SK-N-SH treated with all-trans-retinoic acid at 6 μM for 48 hours (cell line): ENCODE data around the gene CHST9.

Source experiments
- ATAC-seq: fragments of 200-7000 bp; cut with Tn5 transposase; 3 replicates; pipeline ENCODE4 v1.9.1; 2020; ENCODE audit warnings: mild to moderate bottlenecking, moderate library complexity
- ARNTL ChIP-seq: fragments of 450-650 bp; formaldehyde crosslinking; IDR thresholded peaks from 2 replicates; pipeline ENCODE4 v1.5.0; 2020; ENCODE audit warnings: low read depth, mild to moderate bottlenecking, moderate library complexity, borderline replicate concordance
- BACH2 ChIP-seq: fragments of 250-450 bp; sonication (Bioruptor Pico); IDR thresholded peaks from 2 replicates; pipeline ENCODE4 v1.9.0; 2021; ENCODE audit warnings: mild to moderate bottlenecking, borderline replicate concordance
- CSDC2 ChIP-seq: fragments of 250-450 bp; sonication (Bioruptor Pico); IDR thresholded peaks from 2 replicates; pipeline ENCODE4 v1.5.0; 2020; ENCODE audit warnings: mild to moderate bottlenecking, moderate library complexity
- ESRRG ChIP-seq: fragments of 250-450 bp; sonication (Bioruptor Pico); IDR thresholded peaks from 2 replicates; pipeline ENCODE4 v1.6.1; 2021; ENCODE audit warnings: mild to moderate bottlenecking
- GLIS3 ChIP-seq: fragments of 250-450 bp; sonication (Bioruptor Pico); IDR thresholded peaks from 2 replicates; pipeline ENCODE4 v1.5.0; 2020; ENCODE audit warnings: mild to moderate bottlenecking, moderate library complexity
- OSR1 ChIP-seq: fragments of 250-450 bp; sonication (Bioruptor Pico); IDR thresholded peaks from 2 replicates; pipeline ENCODE4 v1.8.0; 2022; ENCODE audit warnings: moderate library complexity, mild to moderate bottlenecking, inconsistent platforms
- PPARA ChIP-seq: fragments of 250-450 bp; sonication (Bioruptor Pico); IDR thresholded peaks from 2 replicates; pipeline ENCODE4 v1.5.0; 2020; ENCODE audit warnings: mild to moderate bottlenecking, borderline replicate concordance
- RARB ChIP-seq: fragments of 250-450 bp; sonication (Bioruptor Pico); IDR thresholded peaks from 2 replicates; pipeline ENCODE4 v1.8.0; 2021; ENCODE audit warnings: mild to moderate bottlenecking, moderate library complexity
- SNAI2 ChIP-seq: fragments of 250-450 bp; sonication (Bioruptor Pico); IDR thresholded peaks from 2 replicates; pipeline ENCODE4 v1.5.0; 2020; ENCODE audit warnings: mild to moderate bottlenecking, moderate library complexity
- TOX ChIP-seq: fragments of 250-450 bp; sonication (Bioruptor Pico); IDR thresholded peaks from 2 replicates; pipeline ENCODE4 v1.8.0; 2021; ENCODE audit warnings: mild to moderate bottlenecking, moderate library complexity, borderline replicate concordance
- ZC3H10 ChIP-seq: fragments of 250-450 bp; sonication (Bioruptor Pico); IDR thresholded peaks from 2 replicates; pipeline ENCODE4 v1.5.1; 2021; ENCODE audit warnings: mild to moderate bottlenecking, moderate library complexity
- ZFP3 ChIP-seq: fragments of 250-450 bp; sonication (Bioruptor Pico); IDR thresholded peaks from 2 replicates; pipeline ENCODE4 v1.5.0; 2020; ENCODE audit warnings: mild to moderate bottlenecking, moderate library complexity
- ZFP30 ChIP-seq: fragments of 450-650 bp; formaldehyde crosslinking; IDR thresholded peaks from 2 replicates; pipeline ENCODE4 v1.5.0; 2022; ENCODE audit warnings: mild to moderate bottlenecking, moderate library complexity
- ZNF565 ChIP-seq: fragments of 450-650 bp; formaldehyde crosslinking; conservative IDR thresholded peaks from 2 replicates; pipeline ENCODE4 v1.5.0; 2020; ENCODE audit warnings: low read depth, mild to moderate bottlenecking, moderate library complexity
- ZNF8 ChIP-seq: fragments of 450-650 bp; formaldehyde crosslinking; IDR thresholded peaks from 2 replicates; pipeline ENCODE4 v1.5.0; 2020; ENCODE audit warnings: mild to moderate bottlenecking, moderate library complexity
- TF ChIP-seq, protein P1 (sequence below): fragments of 250-450 bp; sonication (Bioruptor Pico); IDR thresholded peaks from 2 replicates; pipeline ENCODE4 v1.5.1; 2021; ENCODE audit warnings: mild to moderate bottlenecking, moderate library complexity
- TF ChIP-seq, protein P2 (sequence below): fragments of 250-450 bp; sonication (Bioruptor Pico); IDR thresholded peaks from 2 replicates; pipeline ENCODE4 v1.5.0; 2020; ENCODE audit warnings: mild to moderate bottlenecking, moderate library complexity
- TF ChIP-seq, protein P3 (sequence below): fragments of 250-450 bp; sonication (Bioruptor Pico); IDR thresholded peaks from 2 replicates; pipeline ENCODE4 v1.5.1; 2020; ENCODE audit warnings: low read depth, mild to moderate bottlenecking, moderate library complexity
- TF ChIP-seq, protein P4 (sequence below): fragments of 250-450 bp; sonication (Bioruptor Pico); IDR thresholded peaks from 2 replicates; pipeline ENCODE4 v1.8.0; 2020; ENCODE audit warnings: mild to moderate bottlenecking, moderate library complexity, borderline replicate concordance
- TF ChIP-seq, protein P5 (sequence below): fragments of 250-450 bp; sonication (Bioruptor Pico); IDR thresholded peaks from 2 replicates; pipeline ENCODE4 v1.8.0; 2021; ENCODE audit warnings: low read depth, mild to moderate bottlenecking, moderate library complexity, borderline replicate concordance

CHST9 gene

DNA sequence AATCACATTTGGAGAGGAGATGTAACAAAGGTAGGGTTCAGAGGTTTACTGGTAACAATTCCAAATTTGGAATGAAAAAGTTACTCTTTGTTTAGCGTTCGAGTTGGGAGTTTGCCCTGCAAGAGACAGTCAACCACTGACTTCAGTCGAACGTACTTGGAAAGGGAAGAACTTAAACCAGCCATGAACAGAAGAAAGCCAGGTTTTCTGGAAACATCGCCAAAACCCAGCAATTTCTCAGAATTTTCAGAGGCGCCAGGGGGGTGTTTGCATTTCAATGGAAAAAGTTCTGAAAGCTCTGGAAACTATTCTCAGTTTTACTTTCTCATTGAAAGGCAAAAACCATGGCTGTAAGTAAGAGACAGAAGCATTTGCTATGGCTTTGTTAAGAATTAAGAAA lies 291.1 kb downstream of the CHST9 start:
- TF ChIP-seq BACH2, result no peak
- TF ChIP-seq, protein P1, sequence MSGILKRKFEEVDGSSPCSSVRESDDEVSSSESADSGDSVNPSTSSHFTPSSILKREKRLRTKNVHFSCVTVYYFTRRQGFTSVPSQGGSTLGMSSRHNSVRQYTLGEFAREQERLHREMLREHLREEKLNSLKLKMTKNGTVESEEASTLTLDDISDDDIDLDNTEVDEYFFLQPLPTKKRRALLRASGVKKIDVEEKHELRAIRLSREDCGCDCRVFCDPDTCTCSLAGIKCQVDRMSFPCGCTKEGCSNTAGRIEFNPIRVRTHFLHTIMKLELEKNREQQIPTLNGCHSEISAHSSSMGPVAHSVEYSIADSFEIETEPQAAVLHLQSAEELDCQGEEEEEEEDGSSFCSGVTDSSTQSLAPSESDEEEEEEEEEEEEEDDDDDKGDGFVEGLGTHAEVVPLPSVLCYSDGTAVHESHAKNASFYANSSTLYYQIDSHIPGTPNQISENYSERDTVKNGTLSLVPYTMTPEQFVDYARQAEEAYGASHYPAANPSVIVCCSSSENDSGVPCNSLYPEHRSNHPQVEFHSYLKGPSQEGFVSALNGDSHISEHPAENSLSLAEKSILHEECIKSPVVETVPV (CRISPR knock-in tag), result no peak
- no peak for TF ChIP-seq GLIS3 (CRISPR knock-in tag)
- no peak for TF ChIP-seq ZNF565 (CRISPR knock-in tag)
- no peak for TF ChIP-seq SNAI2 (CRISPR knock-in tag)
- no peak for TF ChIP-seq CSDC2 (CRISPR knock-in tag)
- TF ChIP-seq, protein P2, sequence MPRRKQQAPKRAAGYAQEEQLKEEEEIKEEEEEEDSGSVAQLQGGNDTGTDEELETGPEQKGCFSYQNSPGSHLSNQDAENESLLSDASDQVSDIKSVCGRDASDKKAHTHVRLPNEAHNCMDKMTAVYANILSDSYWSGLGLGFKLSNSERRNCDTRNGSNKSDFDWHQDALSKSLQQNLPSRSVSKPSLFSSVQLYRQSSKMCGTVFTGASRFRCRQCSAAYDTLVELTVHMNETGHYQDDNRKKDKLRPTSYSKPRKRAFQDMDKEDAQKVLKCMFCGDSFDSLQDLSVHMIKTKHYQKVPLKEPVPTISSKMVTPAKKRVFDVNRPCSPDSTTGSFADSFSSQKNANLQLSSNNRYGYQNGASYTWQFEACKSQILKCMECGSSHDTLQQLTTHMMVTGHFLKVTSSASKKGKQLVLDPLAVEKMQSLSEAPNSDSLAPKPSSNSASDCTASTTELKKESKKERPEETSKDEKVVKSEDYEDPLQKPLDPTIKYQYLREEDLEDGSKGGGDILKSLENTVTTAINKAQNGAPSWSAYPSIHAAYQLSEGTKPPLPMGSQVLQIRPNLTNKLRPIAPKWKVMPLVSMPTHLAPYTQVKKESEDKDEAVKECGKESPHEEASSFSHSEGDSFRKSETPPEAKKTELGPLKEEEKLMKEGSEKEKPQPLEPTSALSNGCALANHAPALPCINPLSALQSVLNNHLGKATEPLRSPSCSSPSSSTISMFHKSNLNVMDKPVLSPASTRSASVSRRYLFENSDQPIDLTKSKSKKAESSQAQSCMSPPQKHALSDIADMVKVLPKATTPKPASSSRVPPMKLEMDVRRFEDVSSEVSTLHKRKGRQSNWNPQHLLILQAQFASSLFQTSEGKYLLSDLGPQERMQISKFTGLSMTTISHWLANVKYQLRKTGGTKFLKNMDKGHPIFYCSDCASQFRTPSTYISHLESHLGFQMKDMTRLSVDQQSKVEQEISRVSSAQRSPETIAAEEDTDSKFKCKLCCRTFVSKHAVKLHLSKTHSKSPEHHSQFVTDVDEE (CRISPR knock-in tag), result no peak
- TF ChIP-seq TOX (CRISPR knock-in tag), result no peak

DNA sequence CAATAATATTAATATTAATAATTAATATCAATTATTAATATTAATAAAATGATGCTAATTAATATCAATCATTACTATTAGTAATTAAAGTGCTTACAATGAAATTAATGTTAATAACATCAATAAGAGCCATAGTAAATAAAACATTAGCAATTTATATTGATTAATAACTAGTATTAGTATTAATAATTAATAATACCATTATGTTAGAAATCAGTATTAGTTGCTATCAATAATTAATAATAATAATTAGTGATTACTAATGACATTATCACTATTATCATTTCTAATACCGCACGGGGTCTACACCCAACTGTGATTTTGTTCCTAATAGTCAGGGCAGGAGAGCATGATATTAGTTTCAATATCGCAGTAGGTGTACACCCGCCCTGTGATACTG lies 296.8 kb downstream of the CHST9 start:
- TF ChIP-seq SNAI2 (CRISPR knock-in tag) (no peak), ARNTL (CRISPR knock-in tag) (no peak), ZFP30 (CRISPR knock-in tag) (no peak), OSR1 (CRISPR knock-in tag) (no peak), BACH2 (no peak), RARB (no peak), ZFP3 (CRISPR knock-in tag) (no peak), ESRRG (no peak), ZNF8 (no peak), ZC3H10 (CRISPR knock-in tag) (no peak), PPARA (no peak)
- TF ChIP-seq, protein P3, sequence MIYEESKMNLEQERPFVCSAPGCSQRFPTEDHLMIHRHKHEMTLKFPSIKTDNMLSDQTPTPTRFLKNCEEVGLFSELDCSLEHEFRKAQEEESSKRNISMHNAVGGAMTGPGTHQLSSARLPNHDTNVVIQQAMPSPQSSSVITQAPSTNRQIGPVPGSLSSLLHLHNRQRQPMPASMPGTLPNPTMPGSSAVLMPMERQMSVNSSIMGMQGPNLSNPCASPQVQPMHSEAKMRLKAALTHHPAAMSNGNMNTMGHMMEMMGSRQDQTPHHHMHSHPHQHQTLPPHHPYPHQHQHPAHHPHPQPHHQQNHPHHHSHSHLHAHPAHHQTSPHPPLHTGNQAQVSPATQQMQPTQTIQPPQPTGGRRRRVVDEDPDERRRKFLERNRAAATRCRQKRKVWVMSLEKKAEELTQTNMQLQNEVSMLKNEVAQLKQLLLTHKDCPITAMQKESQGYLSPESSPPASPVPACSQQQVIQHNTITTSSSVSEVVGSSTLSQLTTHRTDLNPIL (CRISPR knock-in tag), result no peak
- TF ChIP-seq, protein P2 (CRISPR knock-in tag), result no peak
- TF ChIP-seq, protein P4, sequence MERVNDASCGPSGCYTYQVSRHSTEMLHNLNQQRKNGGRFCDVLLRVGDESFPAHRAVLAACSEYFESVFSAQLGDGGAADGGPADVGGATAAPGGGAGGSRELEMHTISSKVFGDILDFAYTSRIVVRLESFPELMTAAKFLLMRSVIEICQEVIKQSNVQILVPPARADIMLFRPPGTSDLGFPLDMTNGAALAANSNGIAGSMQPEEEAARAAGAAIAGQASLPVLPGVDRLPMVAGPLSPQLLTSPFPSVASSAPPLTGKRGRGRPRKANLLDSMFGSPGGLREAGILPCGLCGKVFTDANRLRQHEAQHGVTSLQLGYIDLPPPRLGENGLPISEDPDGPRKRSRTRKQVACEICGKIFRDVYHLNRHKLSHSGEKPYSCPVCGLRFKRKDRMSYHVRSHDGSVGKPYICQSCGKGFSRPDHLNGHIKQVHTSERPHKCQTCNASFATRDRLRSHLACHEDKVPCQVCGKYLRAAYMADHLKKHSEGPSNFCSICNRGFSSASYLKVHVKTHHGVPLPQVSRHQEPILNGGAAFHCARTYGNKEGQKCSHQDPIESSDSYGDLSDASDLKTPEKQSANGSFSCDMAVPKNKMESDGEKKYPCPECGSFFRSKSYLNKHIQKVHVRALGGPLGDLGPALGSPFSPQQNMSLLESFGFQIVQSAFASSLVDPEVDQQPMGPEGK (CRISPR knock-in tag), result no peak
- TF ChIP-seq, protein P5, sequence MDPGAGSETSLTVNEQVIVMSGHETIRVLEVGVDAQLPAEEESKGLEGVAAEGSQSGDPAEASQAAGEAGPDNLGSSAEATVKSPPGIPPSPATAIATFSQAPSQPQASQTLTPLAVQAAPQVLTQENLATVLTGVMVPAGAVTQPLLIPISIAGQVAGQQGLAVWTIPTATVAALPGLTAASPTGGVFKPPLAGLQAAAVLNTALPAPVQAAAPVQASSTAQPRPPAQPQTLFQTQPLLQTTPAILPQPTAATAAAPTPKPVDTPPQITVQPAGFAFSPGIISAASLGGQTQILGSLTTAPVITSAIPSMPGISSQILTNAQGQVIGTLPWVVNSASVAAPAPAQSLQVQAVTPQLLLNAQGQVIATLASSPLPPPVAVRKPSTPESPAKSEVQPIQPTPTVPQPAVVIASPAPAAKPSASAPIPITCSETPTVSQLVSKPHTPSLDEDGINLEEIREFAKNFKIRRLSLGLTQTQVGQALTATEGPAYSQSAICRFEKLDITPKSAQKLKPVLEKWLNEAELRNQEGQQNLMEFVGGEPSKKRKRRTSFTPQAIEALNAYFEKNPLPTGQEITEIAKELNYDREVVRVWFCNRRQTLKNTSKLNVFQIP, result no peak
- no peak for ATAC-seq

More for the DNA sequence above, 291.1 kb downstream of the CHST9 start:
- no peak for ATAC-seq
